NCI-H2196 treated with DMSO at 0.1 percent for 48 hours (cell line): Measurements from ENCODE around the gene TXNRD3.

Experiments used
- DNase-seq: peaks from one replicate; lab custom pipeline; 2025; ENCODE audit not compliant: unreplicated experiment; lab: John Stamatoyannopoulos, UW

The TXNRD3 gene

DNA sequence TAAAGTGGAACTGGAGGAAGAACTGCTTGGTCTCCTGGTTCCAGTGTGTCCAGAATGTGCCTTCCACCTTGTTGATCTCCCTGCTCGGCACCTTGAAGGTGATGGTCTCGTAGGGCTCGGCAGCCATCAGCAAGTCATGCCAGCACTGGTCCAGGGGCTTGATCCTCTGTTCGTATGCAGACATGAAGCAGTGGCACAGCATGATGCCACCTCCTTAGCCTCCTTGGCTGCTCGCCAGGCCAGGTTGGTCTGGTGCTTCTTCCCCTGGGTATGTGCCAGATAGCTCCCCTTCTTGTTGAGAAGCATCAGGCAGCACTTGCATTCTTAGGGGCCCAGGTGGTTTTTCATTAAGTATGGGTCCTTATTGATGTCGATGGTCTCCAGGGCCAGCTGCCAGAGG lies 17.8 kb upstream of the TXNRD3 start:
- DNase-seq, result no peak

DNA sequence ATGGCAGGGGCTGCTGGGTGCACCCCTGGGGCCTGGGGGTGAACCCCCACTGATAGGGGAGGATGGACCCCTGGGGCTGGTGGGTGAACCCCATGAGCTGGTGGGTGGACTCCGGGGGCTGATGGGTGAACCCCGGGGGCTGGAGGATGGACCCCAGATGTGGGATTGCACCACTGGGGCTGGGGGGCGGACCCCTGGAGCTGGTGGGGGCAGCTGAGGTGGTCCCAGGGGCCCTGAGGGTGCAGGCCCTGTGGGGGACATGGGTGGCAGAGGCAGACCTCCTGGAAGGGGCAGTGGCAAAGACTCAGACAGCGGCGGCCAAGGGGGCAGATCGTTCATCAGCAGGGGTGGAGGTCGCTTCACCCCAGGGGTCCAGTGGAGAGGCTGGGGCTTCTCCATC lies 17.4 kb upstream of the TXNRD3 start:
- no peak for DNase-seq

DNA sequence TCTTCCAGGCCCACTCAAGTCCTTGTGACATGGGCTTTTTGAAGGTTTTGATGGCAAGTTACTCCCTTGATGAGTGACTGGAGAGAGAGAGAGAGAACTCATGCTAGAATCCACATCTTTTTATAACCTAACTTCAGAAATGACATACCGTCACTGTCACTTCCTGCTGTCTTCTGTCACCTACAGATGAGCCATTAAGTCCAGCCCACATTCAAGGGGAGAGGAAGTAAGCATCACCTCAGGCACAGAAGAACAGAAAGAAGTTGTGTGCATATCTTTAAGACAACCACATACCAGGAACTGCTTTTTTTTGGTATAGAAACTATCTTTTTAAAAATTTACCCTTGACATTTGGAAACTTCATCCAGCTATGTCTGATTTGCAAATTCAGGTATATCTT lies 16.6 kb upstream of the TXNRD3 start:
- no peak for DNase-seq

DNA sequence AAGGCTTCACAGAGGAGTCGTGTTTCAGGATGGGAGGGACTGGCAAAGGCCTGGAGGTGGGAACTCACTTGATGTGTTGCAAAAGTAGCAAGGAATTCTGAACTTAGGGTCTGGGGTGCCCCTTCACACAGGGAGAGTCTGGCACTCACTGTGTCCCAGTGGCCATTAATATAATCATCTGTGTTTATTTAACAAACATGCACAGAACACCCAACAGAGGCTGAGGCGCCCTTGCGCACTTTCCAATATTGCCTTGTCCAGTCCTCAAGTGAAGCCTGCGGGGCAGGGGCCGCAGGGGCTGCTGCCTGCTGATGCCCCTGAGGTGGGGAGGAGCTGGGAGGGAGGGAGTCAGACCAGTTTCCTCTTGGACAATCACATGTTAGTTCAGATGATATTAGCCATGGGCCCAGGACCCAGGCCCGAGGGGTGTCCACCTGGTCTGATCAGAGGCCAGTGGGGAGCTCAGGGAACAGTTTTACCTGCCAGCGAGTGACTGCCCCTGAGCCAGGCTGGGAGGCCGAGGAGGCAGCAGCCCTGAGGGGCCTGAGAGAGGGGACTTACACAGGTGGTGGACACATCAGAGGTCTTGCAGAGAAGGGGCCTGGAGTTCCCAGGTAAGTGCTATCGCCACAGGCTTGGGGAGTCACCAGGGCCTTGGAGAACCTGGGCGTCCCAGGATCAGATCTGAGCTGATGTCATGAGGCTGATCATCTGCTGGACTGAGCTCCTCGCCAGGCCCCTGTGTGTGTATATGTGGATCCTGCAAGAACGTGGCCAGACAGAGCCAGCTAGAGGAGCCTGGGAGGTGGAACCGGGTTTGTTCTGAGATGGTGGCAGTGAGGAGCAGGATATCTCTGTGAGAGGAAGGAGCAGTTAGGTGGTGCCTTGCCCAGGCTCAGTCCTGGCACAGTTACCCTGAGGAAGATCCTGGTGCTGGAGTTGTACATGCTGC lies 13.8 kb upstream of the TXNRD3 start:
- no peak for DNase-seq

DNA sequence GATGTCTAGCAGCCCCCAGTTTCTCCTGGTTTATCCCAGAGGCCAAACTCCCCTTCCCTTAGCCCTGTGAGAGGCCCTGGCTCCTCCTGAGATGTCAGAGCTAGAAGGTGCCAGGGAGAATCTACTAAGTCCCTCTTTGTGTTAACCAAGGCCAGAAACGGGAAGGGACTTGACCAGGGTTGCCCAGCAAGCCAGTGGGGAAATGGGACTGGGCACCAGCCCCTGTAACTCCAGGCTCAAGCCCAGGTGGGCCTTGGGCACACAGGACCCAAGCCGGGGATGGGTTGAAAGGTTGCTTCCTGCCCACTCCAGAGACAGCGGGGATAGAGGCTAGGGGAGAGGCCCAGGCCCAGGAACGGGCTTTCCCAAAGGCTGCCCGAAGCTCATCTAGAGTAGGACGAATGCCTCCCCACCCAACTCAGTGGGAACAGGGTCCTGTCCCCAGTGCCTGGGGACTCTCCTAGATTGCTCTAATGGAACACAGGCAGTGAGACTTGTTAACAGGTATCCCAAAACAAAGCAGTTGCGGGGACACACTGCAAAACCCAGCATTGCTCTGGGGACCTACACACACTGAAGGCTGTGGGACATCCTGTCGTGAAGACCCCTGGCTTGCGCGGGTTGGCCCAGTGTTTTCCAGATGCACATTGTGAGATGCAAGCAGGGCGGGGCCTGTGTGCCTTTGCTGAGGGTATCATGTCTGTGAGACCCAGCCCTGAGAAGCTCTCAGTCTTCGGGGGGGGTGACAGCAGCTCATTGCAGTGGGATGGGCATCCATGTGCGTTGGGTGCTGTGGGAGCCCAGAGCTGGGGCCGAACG lies 12.9 kb upstream of the TXNRD3 start:
- DNase-seq, result no peak

DNA sequence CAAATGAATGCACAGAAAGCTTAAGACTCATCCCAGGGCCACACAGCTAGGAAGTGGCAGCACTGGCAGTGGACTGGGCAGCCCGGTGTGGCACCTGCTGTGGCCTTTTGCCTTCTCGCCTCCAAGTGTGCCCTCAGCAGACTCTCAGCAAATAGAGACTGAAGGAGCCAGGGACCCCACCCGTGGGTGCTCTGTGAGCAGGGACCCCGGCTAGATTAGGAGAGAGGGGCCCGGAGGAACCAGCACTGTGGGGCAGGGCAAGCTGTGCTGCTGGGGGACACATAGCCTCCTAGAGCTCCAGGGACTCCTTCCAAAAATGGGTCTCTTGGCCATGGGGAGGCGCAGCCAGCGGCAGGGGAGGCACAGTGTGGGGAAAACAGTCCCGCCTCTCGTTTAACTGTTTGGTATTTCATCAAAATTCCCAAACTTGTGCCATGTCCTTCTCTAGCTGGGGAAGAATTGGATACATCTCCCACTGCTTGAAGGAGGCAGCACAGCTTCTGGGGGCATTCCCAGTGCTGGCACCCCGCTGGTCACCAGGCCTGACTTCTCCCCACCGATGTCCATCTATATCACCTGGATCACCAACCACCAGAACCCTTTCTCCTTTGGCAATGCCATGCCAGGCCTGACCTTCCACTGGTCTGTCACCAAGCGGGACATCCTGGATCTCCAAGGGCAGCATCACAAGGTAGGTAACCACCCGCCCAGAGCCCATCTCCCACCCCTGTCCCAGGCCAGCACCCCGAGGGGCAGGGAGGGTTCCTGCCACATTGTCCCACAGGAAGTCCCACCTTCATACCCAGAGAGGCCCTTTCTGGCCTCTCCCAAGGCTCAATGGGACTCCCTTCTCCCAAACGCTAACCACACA lies 12.0 kb upstream of the TXNRD3 start:
- DNase-seq, result no peak

DNA sequence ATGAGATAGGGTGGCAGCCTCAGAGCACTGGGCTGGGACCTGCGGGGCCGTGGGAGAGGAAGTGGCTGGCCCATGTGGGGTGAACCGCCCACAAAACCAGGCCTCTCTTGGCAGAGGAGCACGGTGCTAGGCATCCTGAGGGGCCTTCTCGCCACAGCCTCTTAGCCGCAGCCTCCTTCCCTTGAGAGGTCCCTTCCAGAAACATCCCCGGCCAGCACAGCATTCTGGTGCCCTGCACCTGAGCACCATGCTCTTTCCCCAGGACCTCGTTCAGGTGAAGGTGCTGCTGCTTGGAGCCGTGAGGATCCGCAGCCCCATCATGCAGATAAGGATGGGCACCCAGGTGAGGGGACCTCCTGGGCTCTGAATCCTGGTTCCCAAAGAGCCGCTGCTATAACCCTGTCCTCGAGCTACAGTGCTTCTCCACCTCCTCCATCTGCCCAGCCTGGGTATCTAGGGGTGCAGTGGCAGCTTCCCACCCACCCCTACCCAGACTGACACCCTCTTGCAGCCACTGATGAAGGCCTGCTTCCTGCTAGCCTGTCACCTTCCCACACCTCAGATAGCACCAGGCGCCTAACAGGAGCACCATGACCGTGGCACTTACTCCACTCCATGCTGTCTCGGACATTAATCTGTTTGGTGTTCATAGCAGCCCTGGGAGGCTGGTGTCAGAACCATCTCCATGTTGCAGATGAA lies 11.2 kb upstream of the TXNRD3 start:
- no peak for DNase-seq

DNA sequence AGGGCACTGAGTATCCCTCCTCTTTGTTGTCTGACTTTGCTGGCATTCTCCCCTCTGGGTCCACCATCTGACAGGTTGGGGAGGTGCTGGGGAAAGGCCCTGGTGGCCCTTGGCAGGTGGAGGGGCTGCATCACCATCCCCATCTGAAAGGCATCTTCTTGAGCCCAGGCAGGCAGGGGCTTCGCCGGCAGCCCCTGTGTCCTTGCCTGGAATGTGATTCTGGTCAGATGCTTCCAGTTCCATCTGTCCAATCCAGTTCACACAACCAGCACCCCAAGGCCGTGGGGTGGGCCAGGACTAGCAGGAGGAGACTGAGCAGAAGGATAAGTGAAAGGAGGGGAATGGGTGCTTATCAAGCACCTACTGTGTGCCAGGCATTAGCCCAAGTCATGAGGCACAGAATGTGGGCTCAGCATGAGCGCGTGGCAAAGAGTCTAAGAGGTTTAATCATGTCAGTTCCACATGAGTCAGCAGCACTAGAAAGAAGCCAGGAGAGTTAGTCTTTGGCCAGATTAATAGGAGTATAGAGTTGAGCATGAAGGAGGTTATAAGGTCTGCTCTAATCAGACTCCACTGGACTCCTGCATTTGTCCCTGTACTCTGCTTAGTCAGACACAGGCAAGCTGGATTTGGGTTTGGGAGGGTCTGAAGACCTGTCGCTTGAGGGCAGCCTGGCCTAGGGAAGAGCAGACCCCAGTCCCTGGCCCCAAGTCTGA lies 10.5 kb upstream of the TXNRD3 start:
- DNase-seq, result no peak

DNA sequence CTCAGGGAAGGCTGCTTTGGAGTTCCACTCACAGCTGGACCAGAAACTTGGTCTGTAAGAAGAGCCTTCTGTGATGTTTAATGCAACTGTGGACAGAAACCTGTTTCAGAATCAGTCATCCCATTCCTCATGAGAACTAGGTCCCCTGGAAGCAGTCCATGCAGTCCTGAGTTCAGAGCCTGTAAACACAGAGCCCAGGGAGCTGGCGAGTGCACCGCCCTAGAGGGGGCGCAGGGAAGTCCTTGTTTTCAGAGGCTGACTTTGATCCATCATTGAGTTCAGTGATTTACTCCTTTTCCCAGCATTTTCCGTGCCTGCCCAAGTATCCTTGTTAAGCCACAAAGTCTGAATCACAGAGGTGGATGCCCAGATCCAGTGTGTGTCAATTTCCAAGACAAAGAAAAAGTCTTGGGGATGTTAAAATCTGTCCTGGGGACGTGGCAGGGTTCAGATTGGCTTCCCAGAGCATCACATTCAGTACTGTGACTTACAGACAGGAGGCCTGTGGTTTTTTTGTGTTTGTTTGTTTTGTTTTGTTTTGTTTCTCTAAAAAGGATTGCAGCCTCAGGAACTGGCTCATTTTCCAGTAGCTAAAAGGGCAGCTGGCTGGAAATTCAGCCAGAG lies 9.8 kb upstream of the TXNRD3 start:
- no peak for DNase-seq

DNA sequence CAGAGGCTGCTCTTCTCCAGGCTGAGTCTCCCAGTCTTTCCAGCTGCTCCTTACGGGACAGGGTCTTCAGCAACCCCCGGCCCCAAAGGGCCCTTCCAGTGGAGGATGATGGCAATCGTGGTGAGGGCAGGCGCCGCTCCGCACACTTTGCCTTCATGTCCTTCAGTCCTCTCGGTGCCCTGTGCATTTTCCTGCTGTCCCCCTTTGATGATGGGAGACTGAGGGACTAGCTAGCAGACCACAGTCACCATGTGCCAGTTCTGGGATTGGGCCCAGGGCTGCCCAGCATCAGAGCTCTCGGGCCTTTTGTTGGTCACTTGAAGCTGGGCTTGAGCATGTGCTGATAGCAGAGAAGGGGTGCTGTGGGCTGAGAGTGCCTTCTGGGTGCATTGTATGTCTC lies 8.8 kb upstream of the TXNRD3 start:
- no peak for DNase-seq

DNA sequence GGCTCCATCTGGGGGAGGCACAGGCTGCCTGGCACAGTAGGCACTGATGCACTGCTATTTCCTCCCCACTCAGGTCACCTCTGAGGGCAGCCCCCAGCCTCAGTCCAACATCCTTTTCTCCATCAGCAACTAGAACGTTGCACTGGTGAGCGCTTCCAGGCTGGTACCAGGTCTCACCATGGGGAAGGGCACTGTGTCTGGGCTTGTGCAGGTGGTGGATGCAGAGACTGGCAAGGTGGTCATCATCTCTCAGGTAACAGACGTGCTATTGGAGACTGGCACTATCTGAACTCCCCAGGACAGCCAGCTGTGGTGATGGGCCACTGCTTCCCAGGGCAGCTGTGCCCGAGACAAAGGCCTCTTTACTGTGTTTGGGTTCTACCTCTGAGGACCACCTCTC lies 8.3 kb upstream of the TXNRD3 start:
- no peak for DNase-seq

DNA sequence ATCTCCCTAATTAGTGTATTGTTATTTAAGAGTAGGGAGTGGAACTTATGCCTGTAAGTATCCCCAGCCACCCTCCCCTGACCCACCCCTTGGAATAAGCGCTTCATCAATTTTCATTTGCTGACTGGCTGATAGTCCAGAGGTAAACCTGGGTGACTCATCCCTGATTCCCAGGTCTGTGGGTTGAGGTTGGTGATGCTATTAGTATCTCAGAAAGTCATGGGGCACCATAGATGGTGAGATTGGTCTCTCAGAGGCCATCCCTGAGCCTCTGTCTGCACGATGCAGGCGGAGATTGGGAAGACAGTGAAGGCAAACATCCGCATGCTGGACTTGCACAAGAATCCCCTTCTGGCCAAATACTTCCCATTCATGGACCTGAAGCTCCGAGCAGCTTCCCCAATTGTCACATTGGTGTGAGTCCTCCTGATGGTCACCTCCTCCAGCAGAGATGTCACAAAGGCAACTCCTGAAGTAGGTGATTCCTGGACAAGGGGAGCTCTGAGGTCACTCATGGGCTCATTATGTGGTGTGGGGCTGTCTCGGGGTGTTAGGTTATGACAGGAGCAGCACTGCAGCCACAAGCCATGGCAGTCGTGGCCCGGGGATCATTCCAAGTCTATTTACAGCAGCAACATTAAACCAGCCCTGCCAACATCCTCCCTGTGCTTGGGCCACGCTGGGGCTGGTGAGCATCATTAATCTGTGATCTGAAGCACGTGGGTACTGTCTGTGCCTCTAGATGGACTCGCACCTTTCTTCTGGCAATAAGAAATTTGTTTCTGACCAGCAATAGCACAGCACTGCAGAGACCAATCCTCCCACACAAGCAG lies 6.8 kb upstream of the TXNRD3 start:
- no peak for DNase-seq

DNA sequence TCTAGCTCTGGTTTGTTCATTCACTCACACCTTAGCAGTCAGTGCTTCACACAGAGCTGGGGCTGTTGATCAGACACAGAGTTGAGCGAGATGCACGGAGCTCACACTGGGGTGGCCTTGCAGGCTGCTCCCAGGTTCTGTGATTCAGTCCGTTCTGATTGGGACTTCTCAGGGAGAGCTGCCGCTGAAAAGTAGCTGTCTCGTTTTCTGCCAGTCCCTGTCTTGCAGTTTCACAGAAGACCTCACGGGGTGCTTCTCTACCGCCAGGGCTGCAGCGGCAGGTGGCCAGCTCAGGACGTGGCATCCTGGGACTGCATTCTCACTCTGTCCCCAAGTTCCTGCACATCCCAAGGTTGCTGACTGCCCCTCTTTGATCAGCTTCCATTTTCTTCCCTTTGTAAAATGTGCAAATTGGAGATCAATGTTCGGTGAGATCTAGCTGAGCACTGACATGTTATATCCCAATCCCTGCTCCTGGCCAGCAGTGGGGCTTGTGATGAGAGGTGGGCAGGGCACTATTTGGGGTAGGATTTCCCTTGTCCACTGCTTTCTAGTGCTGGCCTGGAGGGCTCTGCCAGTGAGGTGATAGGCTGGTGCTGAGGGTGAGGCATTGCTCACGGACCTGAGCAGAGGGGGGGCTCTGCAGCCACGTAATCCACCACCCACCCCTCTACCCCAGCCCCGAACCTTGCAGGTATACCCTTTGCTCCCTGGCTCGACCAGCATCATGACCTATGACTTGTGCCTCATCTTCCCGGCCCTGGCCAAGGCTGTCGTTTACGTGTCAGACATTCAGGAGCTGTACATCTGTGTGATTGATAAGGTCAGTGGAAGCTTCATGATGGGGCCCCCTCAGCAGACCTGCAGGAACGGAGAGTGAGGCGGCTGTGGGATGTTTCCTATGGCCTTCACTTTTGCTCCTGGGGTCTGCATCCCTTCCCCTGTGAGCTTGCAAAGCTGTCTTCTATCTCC lies 5.3 kb upstream of the TXNRD3 start:
- DNase-seq, result no peak

DNA sequence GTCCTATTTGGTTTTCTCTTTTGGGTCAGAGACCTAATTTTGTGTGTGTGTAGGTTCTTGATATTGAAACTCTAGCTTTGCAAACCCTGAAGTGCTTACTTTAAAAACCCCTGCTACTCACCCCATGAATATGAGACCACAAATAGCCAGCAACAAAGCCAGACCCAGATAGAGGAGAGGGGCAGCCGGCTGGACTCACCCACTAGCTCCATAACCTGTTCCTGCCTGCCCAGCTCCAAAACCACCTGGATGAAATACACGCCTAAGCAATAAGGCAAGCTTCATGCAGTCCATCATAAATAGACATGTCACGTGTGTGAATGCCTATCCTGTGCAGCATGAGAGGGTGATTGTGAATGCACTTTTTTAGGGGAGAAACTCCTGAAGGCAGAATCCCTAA lies 3.7 kb upstream of the TXNRD3 start:
- DNase-seq, result no peak

DNA sequence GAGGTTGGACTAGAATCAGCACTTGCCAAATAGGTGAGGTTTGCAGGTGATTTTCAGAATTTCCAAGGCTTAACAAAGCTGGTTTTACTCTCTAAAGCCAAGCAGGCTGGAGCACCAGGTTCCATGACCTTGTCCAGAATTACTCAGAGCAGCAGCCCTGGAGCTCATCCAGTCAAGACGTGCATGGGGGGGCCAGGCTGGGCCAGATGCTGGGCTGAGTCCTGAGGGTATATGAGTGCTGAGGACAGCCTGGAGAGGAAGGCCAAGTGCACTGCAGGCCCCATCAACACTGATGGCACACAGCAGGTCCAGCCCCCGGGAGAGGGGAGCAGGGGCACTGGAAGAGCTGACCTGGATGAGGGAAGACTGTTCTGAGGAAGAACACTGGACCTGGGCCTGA lies 3.0 kb upstream of the TXNRD3 start:
- no peak for DNase-seq

DNA sequence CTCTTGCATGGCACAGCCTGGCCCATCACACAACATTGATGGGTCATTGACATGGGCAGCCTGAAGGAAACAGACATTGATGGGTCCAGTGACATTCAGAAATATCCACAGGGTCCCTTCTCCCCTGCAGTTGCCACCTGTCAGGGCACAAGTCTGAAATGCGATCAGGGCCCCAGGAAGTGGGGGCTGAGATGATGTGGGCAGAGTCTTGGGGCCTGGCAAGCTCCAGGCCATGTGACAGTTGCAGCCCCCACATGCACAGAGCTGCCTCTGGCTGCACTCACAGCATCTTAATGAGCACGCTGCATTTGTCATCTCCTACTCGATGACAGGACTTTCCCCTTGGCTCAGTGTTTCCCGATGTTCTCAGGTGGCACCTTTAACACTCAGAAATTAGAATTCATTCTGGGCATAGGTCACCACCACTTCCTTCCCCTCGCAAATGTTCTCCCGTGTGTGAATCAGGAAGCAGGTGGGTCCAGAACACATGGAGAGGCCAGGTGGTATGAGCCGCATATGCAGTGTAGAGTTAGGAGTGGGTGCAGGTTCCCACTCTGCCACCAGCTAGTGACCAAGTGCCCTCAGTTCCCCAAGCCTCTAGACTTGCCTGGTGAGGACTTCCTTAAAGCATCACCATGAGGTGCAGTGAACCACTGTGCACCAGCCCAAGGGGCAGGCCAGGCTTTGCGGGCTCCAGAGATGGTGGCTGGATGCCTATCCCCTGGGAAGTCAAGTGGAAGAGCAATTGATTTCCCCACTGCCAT lies 1.6 kb upstream of the TXNRD3 start:
- DNase-seq, result no peak

DNA sequence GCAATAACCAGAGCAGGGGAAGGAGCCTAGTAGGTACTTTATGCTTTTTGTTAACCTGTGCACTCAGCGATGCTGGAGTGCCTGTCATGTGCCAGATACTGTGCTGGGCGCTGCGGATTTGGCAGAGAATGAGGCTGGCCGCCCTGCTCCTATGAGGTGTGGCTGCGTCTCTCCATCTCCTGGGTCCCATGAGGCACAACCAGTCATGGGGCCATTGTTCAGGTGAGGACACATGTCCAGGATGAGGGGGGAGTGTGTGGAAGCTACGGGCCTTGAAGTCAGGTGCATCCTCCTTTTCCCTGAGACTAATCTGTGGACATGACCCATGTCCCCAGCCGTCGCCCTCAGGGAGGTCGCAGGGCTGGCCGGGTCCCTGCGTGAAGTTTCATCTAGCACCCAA lies 963 bp upstream of the TXNRD3 start:
- DNase-seq, result no peak
